Esophagus muscularis mucosa (tissue), 4 donors: Measurements from ENCODE around the gene METTL16. TPM values are rescaled to one million over a fixed set of nuclear protein-coding genes. Genes with fewer than 3 reads are reported as not detected.
A peak's percentile ranks its signal among the peaks of the same experiment; 100 is the strongest.

ENCODE experiments used
- DNase-seq: peaks from one replicate; pipeline ENCODE4 v3.0.0-alpha.2; 2017; ENCODE audit errors: extremely low spot score
- H3K27ac ChIP-seq, 4 donors: fragments of 200-600 bp; sonication (generic); replicated peaks in 1 of 4; 1 replicate in 3 of 4; 2 replicates in 1 of 4; pipeline ENCODE4 v1.5.1; 2016 to 2019; ENCODE audit warnings: mild to moderate bottlenecking in 1 of 4
- H3K27me3 ChIP-seq, 4 donors: fragments of 200-600 bp; sonication (generic); one replicate each; pipeline versions ENCODE4 v1.5.1 to v1.6.0; 2016 to 2019
- H3K36me3 ChIP-seq, 4 donors: fragments of 200-600 bp; sonication (generic); one replicate each; pipeline ENCODE4 v1.5.1; 2016 to 2019
- H3K4me1 ChIP-seq, 4 donors: fragments of 200-600 bp; sonication (generic); one replicate each; pipeline ENCODE4 v1.5.1; 2016 to 2019
- H3K4me3 ChIP-seq, 4 donors: fragments of 200-600 bp; sonication (generic); 1 replicate in 2 of 4; 2 replicates in 2 of 4; pipeline ENCODE4 v1.5.1; 2016 to 2019; ENCODE audit warnings: mild to moderate bottlenecking in 4 of 4, moderate library complexity in 1 of 4
- H3K9me3 ChIP-seq, 4 donors: fragments of 200-600 bp; sonication (generic); 1 replicate in 3 of 4; 2 replicates in 1 of 4; pipeline ENCODE4 v1.5.1; 2016 to 2019
- CTCF ChIP-seq, 3 experiments: fragments of 200-600 bp in 2 of 3; fragments of 450-650 bp in 1 of 3; sonication (generic) in 2 of 3; IDR thresholded peaks; one replicate each; pipeline ENCODE4 v1.5.1; 2017 to 2019; ENCODE audit warnings: antibody characterized with exemption in 3 of 3, mild to moderate bottlenecking in 2 of 3, moderate library complexity in 1 of 3
- EP300 ChIP-seq: sonication (generic); formaldehyde crosslinking; IDR thresholded peaks from one replicate; pipeline ENCODE4 v1.6.1; 2017; ENCODE audit warnings: antibody characterized with exemption
- POLR2A ChIP-seq: fragments of 450-650 bp; IDR thresholded peaks from one replicate; pipeline ENCODE4 v1.6.1; 2017; ENCODE audit warnings: antibody characterized with exemption, moderate library complexity, mild to moderate bottlenecking, low read depth
- POLR2AphosphoS5 ChIP-seq, 2 donors: sonication (generic); formaldehyde crosslinking; IDR thresholded peaks; one replicate each; pipeline ENCODE4 v1.6.1; 2017; ENCODE audit warnings: antibody characterized with exemption in 2 of 2
- WGBS: methylation state at CpG from one replicate; pipeline ENCODE4 v1.1.5; 2018; 5-methylcytosine and 5-hydroxymethylcytosine counted together
- intact Hi-C: fragments of 100-400 bp; cut with DNase I; formaldehyde crosslinking; loops from one replicate; pipeline ENCODE4 v1.15.1; 2023
- total RNA-seq, 4 donors: library from RNA; depleted of rRNA; stranded (reverse); fragments of >200 nt; gene quantifications; one replicate each; pipeline versions ENCODE4 v1.1.0 to v1.2.1, GENCODE V29; 2016

Gene METTL16
- total RNA-seq, 4 donors from 2014 or later: 18.9 to 28.8 (median 24.5) TPM

- 92% methylated on average over 8 of the region's 8 CpGs for WGBS
- Histone ChIP-seq H3K27me3 (no peaks in the 10 kb centered on the region), H3K9me3 (no peaks in the 10 kb centered on the region), H3K4me1 (peaks cover 0 to 14% (median 10%) of the 10 kb centered on the region in 4 donors), H3K4me3 (no peak overlapping the region), H3K27ac (no peak overlapping the region), H3K36me3 (peaks cover 19 to 93% (median 70%) of the 10 kb centered on the region in 4 donors)
- intact Hi-C loops: no loop called here
- no peak for TF ChIP-seq CTCF (IDR thresholded peaks at IDR 0.05)
- no peak for TF ChIP-seq POLR2A
- TF ChIP-seq POLR2AphosphoS5 (IDR thresholded peaks at IDR 0.05): no peak
- TF ChIP-seq EP300: no peak
- peak; percentile 37 for DNase-seq
These were observed 49.2 kb downstream of the METTL16 start for GRCh38 chr17:2462481-2462880.

GRCh38 chr17:2459917-2460271, 51.8 kb downstream of the METTL16 start:
- WGBS: 83% methylated on average over 3 of the region's 3 CpGs
- DNase-seq: peak; percentile 14
- no peak overlapping the region for H3K4me3 ChIP-seq
- no peak for TF ChIP-seq CTCF (IDR thresholded peaks at IDR 0.05)
- TF ChIP-seq EP300: no peak
- no peak for TF ChIP-seq POLR2A
- TF ChIP-seq POLR2AphosphoS5 (IDR thresholded peaks at IDR 0.05): no peak
- intact Hi-C loops: no loop called here
- peaks cover 0 to 14% (median 10%) of the 10 kb centered on the region in 4 donors for H3K4me1 ChIP-seq
- no peaks in the 10 kb centered on the region for H3K27me3 ChIP-seq
- peaks cover 19 to 86% (median 64%) of the 10 kb centered on the region in 4 donors for H3K36me3 ChIP-seq
- no peaks in the 10 kb centered on the region for H3K9me3 ChIP-seq
- H3K27ac ChIP-seq: peak overlapping the region; percentile 34 to 75 (median 62)

- peaks cover 0 to 14% (median 10%) of the 10 kb centered on the region in 4 donors for H3K4me1 ChIP-seq
- H3K4me3 ChIP-seq: no peak overlapping the region
- no peak for DNase-seq
- peaks cover 8 to 69% (median 48%) of the 10 kb centered on the region in 4 donors for H3K36me3 ChIP-seq
- no peaks in the 10 kb centered on the region for H3K27me3 ChIP-seq
- 95% methylated on average over 4 of the region's 4 CpGs for WGBS
- peak overlapping the region in 1 of 4 donors; percentile 71 for H3K27ac ChIP-seq
- TF ChIP-seq CTCF (IDR thresholded peaks at IDR 0.05) (no peak), EP300 (no peak), POLR2AphosphoS5 (IDR thresholded peaks at IDR 0.05) (no peak), POLR2A (no peak)
- H3K9me3 ChIP-seq: no peaks in the 10 kb centered on the region
- intact Hi-C loops: no loop called here
These were observed 53.8 kb downstream of the METTL16 start for GRCh38 chr17:2457913-2458312.

DNA sequence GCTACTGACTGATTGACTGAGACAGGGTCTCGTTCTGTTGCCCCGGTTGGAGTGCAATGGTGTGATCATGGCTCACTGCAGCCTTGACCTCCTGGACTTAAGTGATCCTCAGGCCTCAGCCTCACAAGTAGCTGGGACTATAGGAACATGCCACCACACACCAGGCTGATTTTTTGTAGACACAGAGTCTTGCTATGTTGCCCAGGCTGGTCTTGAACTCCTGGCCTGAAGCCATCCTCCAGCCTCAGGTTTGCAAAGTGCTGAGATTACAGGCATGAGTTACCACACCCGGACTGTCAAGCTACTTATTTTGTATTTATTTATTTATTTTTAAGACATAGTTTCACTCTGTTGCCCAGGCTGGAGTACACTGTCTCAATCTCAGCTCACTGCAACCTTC, 55.2 kb downstream of the METTL16 start:
- no peaks in the 10 kb centered on the region for H3K9me3 ChIP-seq
- 96% methylated on average over 3 of the region's 3 CpGs for WGBS

More for the DNA sequence above, 55.2 kb downstream of the METTL16 start:
- intact Hi-C loops: no loop called here
- Histone ChIP-seq H3K36me3 (peaks cover 0 to 58% (median 38%) of the 10 kb centered on the region in 4 donors), H3K27ac (no peak overlapping the region), H3K4me1 (peaks cover 0 to 14% (median 10%) of the 10 kb centered on the region in 4 donors), H3K4me3 (no peak overlapping the region), H3K27me3 (no peaks in the 10 kb centered on the region)
- TF ChIP-seq CTCF (IDR thresholded peaks at IDR 0.05) (no peak), EP300 (no peak), POLR2A (no peak), POLR2AphosphoS5 (IDR thresholded peaks at IDR 0.05) (no peak)
- DNase-seq: no peak
